ENCODE data around the gene C9.

- TF ChIP-seq POLR2A (IDR thresholded peaks at IDR 0.05) = no peak
- TF ChIP-seq, protein P1, sequence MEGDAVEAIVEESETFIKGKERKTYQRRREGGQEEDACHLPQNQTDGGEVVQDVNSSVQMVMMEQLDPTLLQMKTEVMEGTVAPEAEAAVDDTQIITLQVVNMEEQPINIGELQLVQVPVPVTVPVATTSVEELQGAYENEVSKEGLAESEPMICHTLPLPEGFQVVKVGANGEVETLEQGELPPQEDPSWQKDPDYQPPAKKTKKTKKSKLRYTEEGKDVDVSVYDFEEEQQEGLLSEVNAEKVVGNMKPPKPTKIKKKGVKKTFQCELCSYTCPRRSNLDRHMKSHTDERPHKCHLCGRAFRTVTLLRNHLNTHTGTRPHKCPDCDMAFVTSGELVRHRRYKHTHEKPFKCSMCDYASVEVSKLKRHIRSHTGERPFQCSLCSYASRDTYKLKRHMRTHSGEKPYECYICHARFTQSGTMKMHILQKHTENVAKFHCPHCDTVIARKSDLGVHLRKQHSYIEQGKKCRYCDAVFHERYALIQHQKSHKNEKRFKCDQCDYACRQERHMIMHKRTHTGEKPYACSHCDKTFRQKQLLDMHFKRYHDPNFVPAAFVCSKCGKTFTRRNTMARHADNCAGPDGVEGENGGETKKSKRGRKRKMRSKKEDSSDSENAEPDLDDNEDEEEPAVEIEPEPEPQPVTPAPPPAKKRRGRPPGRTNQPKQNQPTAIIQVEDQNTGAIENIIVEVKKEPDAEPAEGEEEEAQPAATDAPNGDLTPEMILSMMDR (IDR thresholded peaks at IDR 0.05) = no peak
Measured at GRCh38 chr5:39270225-39270848, 94.0 kb downstream of the C9 start.
